H9 (cell line): ENCODE measurements around the gene CCSER1. TPM values are rescaled to one million over a fixed set of nuclear protein-coding genes. Genes with fewer than 3 reads are reported as not detected.

Source experiments
- DNase-seq: peaks from one replicate; pipeline ENCODE4 v3.0.0-alpha.2; 2017
- H2AFZ ChIP-seq: one replicate; pipeline ENCODE4 v1.6.1; 2013; ENCODE audit warnings: mild to moderate bottlenecking, low read length, control low read depth, moderate library complexity
- H2AK5ac ChIP-seq: 2 replicates; pipeline ENCODE4 v1.6.1; 2013; ENCODE audit warnings: low read length, control low read depth, mixed read lengths; ENCODE audit not compliant: insufficient read length
- H2BK120ac ChIP-seq: one replicate; pipeline ENCODE4 v1.6.1; 2013; ENCODE audit warnings: low read depth, mild to moderate bottlenecking, low read length, control low read depth, inconsistent platforms; ENCODE audit not compliant: poor library complexity, severe bottlenecking
- H2BK12ac ChIP-seq: 2 replicates; pipeline ENCODE4 v1.6.1; 2013; ENCODE audit warnings: low read length, control low read depth, mixed read lengths, low read depth; ENCODE audit not compliant: insufficient read length
- H2BK15ac ChIP-seq: 2 replicates; pipeline ENCODE4 v1.6.1; 2013; ENCODE audit warnings: low read depth, low read length, control low read depth
- H2BK20ac ChIP-seq: one replicate; pipeline ENCODE4 v1.6.1; 2013; ENCODE audit warnings: low read depth, mild to moderate bottlenecking, low read length, control low read depth, inconsistent platforms; ENCODE audit not compliant: poor library complexity, severe bottlenecking
- H2BK5ac ChIP-seq: 2 replicates; pipeline ENCODE4 v1.6.1; 2013; ENCODE audit warnings: low read length, control low read depth, mixed read lengths; ENCODE audit not compliant: insufficient read length
- H3K14ac ChIP-seq: 2 replicates; pipeline ENCODE4 v1.6.1; 2013; ENCODE audit warnings: low read length, control low read depth; ENCODE audit not compliant: insufficient read depth
- H3K18ac ChIP-seq: 2 replicates; pipeline ENCODE4 v1.6.1; 2013; ENCODE audit warnings: low read depth, mild to moderate bottlenecking, mixed read lengths, low read length, control low read depth; ENCODE audit not compliant: insufficient read length
- H3K23ac ChIP-seq: 2 replicates; pipeline ENCODE4 v1.6.1; 2013; ENCODE audit warnings: low read length, control low read depth, mixed read lengths, low read depth; ENCODE audit not compliant: insufficient read length
- H3K23me2 ChIP-seq: 2 replicates; pipeline ENCODE4 v1.6.1; 2013; ENCODE audit warnings: low read depth, mild to moderate bottlenecking, mixed read lengths, low read length, control low read depth; ENCODE audit not compliant: insufficient read length, poor library complexity, severe bottlenecking
- H3K27ac ChIP-seq: 2 replicates; pipeline ENCODE4 v1.5.1; 2013; ENCODE audit warnings: low read length, control low read depth, mixed read lengths, low read depth; ENCODE audit not compliant: insufficient read length
- H3K27me3 ChIP-seq: 2 replicates; pipeline ENCODE4 v1.6.1; 2013; ENCODE audit warnings: low read length, control low read depth, inconsistent platforms; ENCODE audit not compliant: insufficient read depth
- H3K4ac ChIP-seq: 2 replicates; pipeline ENCODE4 v1.6.1; 2013; ENCODE audit warnings: low read depth, mild to moderate bottlenecking, control low read depth, inconsistent platforms, low read length, moderate library complexity
- H3K4me1 ChIP-seq: 2 replicates; pipeline ENCODE4 v1.6.1; 2013; ENCODE audit warnings: low read length, control low read depth, inconsistent platforms; ENCODE audit not compliant: insufficient read depth
- H3K4me2 ChIP-seq: 2 replicates; pipeline ENCODE4 v1.6.1; 2013; ENCODE audit warnings: low read length, control low read depth, mixed read lengths; ENCODE audit not compliant: insufficient read length, insufficient read depth
- H3K56ac ChIP-seq: 2 replicates; pipeline ENCODE4 v1.6.1; 2013; ENCODE audit warnings: low read depth, mild to moderate bottlenecking, mixed read lengths, low read length, control low read depth; ENCODE audit not compliant: insufficient read length
- H3K79me1 ChIP-seq: 2 replicates; pipeline ENCODE4 v1.6.1; 2013; ENCODE audit warnings: low read depth, mild to moderate bottlenecking, moderate library complexity, low read length, control low read depth, inconsistent platforms; ENCODE audit not compliant: insufficient read depth, poor library complexity, severe bottlenecking
- H3K79me2 ChIP-seq: 2 replicates; pipeline ENCODE4 v1.6.1; 2013; ENCODE audit warnings: low read length, control low read depth, inconsistent platforms; ENCODE audit not compliant: insufficient read depth
- H3K9ac ChIP-seq: 2 replicates; pipeline ENCODE4 v1.6.1; 2013; ENCODE audit warnings: low read length, control low read depth, mixed read lengths; ENCODE audit not compliant: insufficient read length; ENCODE audit errors: extremely low read depth
- H3K9me3 ChIP-seq: one replicate; pipeline ENCODE4 v1.6.1; 2013; ENCODE audit warnings: low read depth, low read length, inconsistent platforms; ENCODE audit not compliant: control insufficient read depth
- H3T11ph ChIP-seq: one replicate; pipeline ENCODE4 v1.6.1; 2013; ENCODE audit warnings: mild to moderate bottlenecking, low read length, control low read depth, inconsistent platforms
- H4K20me1 ChIP-seq: one replicate; pipeline ENCODE4 v1.6.1; 2013; ENCODE audit not compliant: control insufficient read depth, insufficient read length, insufficient read depth
- H4K5ac ChIP-seq: 2 replicates; pipeline ENCODE4 v1.6.1; 2013; ENCODE audit warnings: low read depth, mild to moderate bottlenecking, mixed read lengths, low read length, control low read depth; ENCODE audit not compliant: insufficient read length
- H4K8ac ChIP-seq: replicated peaks from 2 replicates; pipeline ENCODE4 v1.6.1; 2013; ENCODE audit warnings: low read length, control low read depth, mixed read lengths, low read depth; ENCODE audit not compliant: insufficient read length
- H4K91ac ChIP-seq: 2 replicates; pipeline ENCODE4 v1.6.1; 2013; ENCODE audit warnings: low read depth, mild to moderate bottlenecking, moderate library complexity, mixed read lengths, low read length, control low read depth; ENCODE audit not compliant: insufficient read length
- H3K27ac Mint-ChIP-seq, 3 experiments: 2 replicates in 2 of 3; 3 replicates in 1 of 3; pipeline ENCODE4 v1.8.0; 2020 to 2021; ENCODE audit warnings: mixed read lengths in 3 of 3, mild to moderate bottlenecking in 1 of 3, moderate library complexity in 1 of 3
- H3K27me3 Mint-ChIP-seq: 2 replicates; pipeline ENCODE4 v1.8.0; 2021; ENCODE audit warnings: low read depth, mild to moderate bottlenecking, moderate library complexity, mixed read lengths
- H3K36me3 Mint-ChIP-seq, 3 experiments: 2 replicates in 2 of 3; 3 replicates in 1 of 3; pipeline ENCODE4 v1.8.0; 2020 to 2021; ENCODE audit warnings: low read depth in 3 of 3, mixed read lengths in 3 of 3; ENCODE audit not compliant: insufficient read depth in 1 of 3
- H3K4me1 Mint-ChIP-seq, 2 experiments: 2 replicates each; pipeline ENCODE4 v1.8.0; 2020; ENCODE audit warnings: mixed read lengths in 2 of 2
- H3K4me3 Mint-ChIP-seq, 2 experiments: 2 replicates in 1 of 2; 3 replicates in 1 of 2; pipeline ENCODE4 v1.8.0; 2020 to 2021; ENCODE audit warnings: mild to moderate bottlenecking in 2 of 2, mixed read lengths in 2 of 2, moderate library complexity in 1 of 2
- H3K9me3 Mint-ChIP-seq, 2 experiments: 2 replicates in 1 of 2; 3 replicates in 1 of 2; pipeline ENCODE4 v1.8.0; 2020; ENCODE audit warnings: mild to moderate bottlenecking in 2 of 2, mixed read lengths in 2 of 2, moderate library complexity in 1 of 2
- WGBS: extraction: QIAGEN DNeasy Blood & Tissue Kit; methylation state at CpG from one replicate; pipeline ENCODE4 v1.1.7; 2013; ENCODE audit warnings: missing lambda C conversion rate, low lambda C conversion rate, mixed read lengths; ENCODE audit not compliant: insufficient read length; ENCODE audit errors: extremely low coverage; 5-methylcytosine and 5-hydroxymethylcytosine counted together
- total RNA-seq: library from RNA; stranded (reverse); gene quantifications from 2 replicates; pipeline ENCODE4 v1.2.1, GENCODE V29; 2021
- TF ChIP-seq, protein P1 (sequence below): fragments of 200-600 bp; sonication (generic); conservative IDR thresholded peaks from 3 replicates; pipeline ENCODE4 v1.8.0; 2021; ENCODE audit warnings: antibody characterized with exemption, mild to moderate bottlenecking

CCSER1 gene
- total RNA-seq, 1 experiment from 2014 or later: 0.37 TPM

DNA sequence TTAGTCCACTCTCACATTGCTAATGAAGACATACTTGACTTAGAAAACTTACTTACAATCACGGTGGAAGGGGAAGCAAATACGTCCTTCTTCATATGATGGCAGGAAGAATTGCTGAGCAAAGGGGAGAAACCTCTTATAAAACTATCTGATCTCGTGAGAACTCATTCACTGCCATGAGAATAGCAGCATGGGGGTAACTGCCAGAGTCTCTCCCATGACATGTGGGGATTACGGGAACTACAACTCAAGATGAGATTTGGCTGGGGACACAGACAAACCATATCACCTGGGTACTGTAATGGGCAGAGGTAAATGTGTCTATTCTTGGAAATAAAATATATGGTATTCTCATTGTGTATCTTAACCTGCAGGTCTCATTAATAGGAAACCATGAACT is 1464.9 kb downstream of the CCSER1 start:
- no peak overlapping the region for H4K8ac ChIP-seq
- H4K20me1 ChIP-seq: no peaks in the 10 kb centered on the region
- H3K79me1 ChIP-seq: no peaks in the 10 kb centered on the region
- DNase-seq: no peak
- H3K4me1 ChIP-seq: no peaks in the 10 kb centered on the region; the same call in 1 of the 2 replicates
- H3K23ac ChIP-seq: no peak overlapping the region
- no peak overlapping the region for H3K9ac ChIP-seq
- no peak overlapping the region for H3K27ac ChIP-seq
- no peak overlapping the region for H3K14ac ChIP-seq
- no peak overlapping the region for H2AK5ac ChIP-seq
- TF ChIP-seq, protein P1, sequence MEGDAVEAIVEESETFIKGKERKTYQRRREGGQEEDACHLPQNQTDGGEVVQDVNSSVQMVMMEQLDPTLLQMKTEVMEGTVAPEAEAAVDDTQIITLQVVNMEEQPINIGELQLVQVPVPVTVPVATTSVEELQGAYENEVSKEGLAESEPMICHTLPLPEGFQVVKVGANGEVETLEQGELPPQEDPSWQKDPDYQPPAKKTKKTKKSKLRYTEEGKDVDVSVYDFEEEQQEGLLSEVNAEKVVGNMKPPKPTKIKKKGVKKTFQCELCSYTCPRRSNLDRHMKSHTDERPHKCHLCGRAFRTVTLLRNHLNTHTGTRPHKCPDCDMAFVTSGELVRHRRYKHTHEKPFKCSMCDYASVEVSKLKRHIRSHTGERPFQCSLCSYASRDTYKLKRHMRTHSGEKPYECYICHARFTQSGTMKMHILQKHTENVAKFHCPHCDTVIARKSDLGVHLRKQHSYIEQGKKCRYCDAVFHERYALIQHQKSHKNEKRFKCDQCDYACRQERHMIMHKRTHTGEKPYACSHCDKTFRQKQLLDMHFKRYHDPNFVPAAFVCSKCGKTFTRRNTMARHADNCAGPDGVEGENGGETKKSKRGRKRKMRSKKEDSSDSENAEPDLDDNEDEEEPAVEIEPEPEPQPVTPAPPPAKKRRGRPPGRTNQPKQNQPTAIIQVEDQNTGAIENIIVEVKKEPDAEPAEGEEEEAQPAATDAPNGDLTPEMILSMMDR: peak; percentile 34; the same call in 1 of the 3 replicates
- no peaks in the 10 kb centered on the region for H3K27me3 ChIP-seq
- H4K91ac ChIP-seq: no peak overlapping the region
- Mint-ChIP-seq H3K27ac (no peak overlapping the region; a peak in 1 of 7 replicates), H3K27me3 (no peaks in the 10 kb centered on the region), H3K9me3 (no peaks in the 10 kb centered on the region), H3K36me3 (no peaks in the 10 kb centered on the region; a peak in 1 of 7 replicates), H3K4me1 (peaks cover 16 to 25% of the 10 kb centered on the region in 2 experiments), H3K4me3 (no peak overlapping the region)
- H3K4ac ChIP-seq: no peak overlapping the region
- H2BK15ac ChIP-seq: no peak overlapping the region
- no peaks in the 10 kb centered on the region for H3K23me2 ChIP-seq
- H2AFZ ChIP-seq: no peak overlapping the region
- H2BK20ac ChIP-seq: no peak overlapping the region
- WGBS: no CpG with 5 or more reads among the region's 4 CpGs
- H3T11ph ChIP-seq: no peak overlapping the region
- H3K56ac ChIP-seq: no peak overlapping the region
- H2BK120ac ChIP-seq: no peak overlapping the region
- no peaks in the 10 kb centered on the region for H3K79me2 ChIP-seq
- H3K18ac ChIP-seq: no peak overlapping the region
- no peak overlapping the region for H4K5ac ChIP-seq
- no peak overlapping the region for H2BK12ac ChIP-seq
- no peak overlapping the region for H3K4me2 ChIP-seq
- no peaks in the 10 kb centered on the region for H3K9me3 ChIP-seq
- no peak overlapping the region for H2BK5ac ChIP-seq
